ENCODE data around the gene SPINT2. TPM values are rescaled to one million over a fixed set of nuclear protein-coding genes. Genes with fewer than 3 reads are reported as not detected.

Gene SPINT2
- total RNA-seq, 1 donor from 2014 or later, result 171 TPM

GRCh38 chr19:38321646-38322196 is 57.3 kb downstream of the SPINT2 start:
- Mint-ChIP-seq H3K36me3 (ENCODE audit: low read depth, unreplicated experiment) (peaks cover 10% of the 10 kb centered on the region), H3K4me1 (ENCODE audit: low read depth, unreplicated experiment) (no peaks in the 10 kb centered on the region), H3K27ac (ENCODE audit: unreplicated experiment) (no peak overlapping the region), H3K9me3 (ENCODE audit: unreplicated experiment) (peaks cover 2% of the 10 kb centered on the region), H3K4me3 (ENCODE audit: unreplicated experiment) (no peak overlapping the region), H3K27me3 (ENCODE audit: low read depth, unreplicated experiment) (peaks cover 25% of the 10 kb centered on the region)
- H3K36me3 ChIP-seq (ENCODE audit: insufficient read depth, low read length), result no peaks in the 10 kb centered on the region
- H3K4me3 ChIP-seq (ENCODE audit: insufficient read depth, low read depth, low read length), result no peak overlapping the region
- DNase-seq (ENCODE audit: low read depth), result peak; percentile 30
- no peak overlapping the region for H3K27ac ChIP-seq (ENCODE audit: low read depth, low read length)
- H3K4me2 ChIP-seq (ENCODE audit: low read length), result no peak overlapping the region
- H3K27me3 ChIP-seq (ENCODE audit: insufficient read depth, low read length), result peaks cover 9% of the 10 kb centered on the region
- H4K20me1 ChIP-seq (ENCODE audit: insufficient read depth, low read length), result peaks cover 4% of the 10 kb centered on the region
- FAIRE-seq, result no peak
- H3K4me1 ChIP-seq (ENCODE audit: insufficient read depth, low read length), result peaks cover 11% of the 10 kb centered on the region
- no peaks in the 10 kb centered on the region for H3K9me3 ChIP-seq (ENCODE audit: insufficient read depth, low read depth, low read length)
- no peaks in the 10 kb centered on the region for H3K79me2 ChIP-seq (ENCODE audit: insufficient read depth, low read length)
- H3K9ac ChIP-seq (ENCODE audit: low read length), result no peak overlapping the region
- TF ChIP-seq EZH2 (IDR thresholded peaks at IDR 0.05; ENCODE audit: insufficient read depth, low read length), result no peak
- TF ChIP-seq, protein P1, sequence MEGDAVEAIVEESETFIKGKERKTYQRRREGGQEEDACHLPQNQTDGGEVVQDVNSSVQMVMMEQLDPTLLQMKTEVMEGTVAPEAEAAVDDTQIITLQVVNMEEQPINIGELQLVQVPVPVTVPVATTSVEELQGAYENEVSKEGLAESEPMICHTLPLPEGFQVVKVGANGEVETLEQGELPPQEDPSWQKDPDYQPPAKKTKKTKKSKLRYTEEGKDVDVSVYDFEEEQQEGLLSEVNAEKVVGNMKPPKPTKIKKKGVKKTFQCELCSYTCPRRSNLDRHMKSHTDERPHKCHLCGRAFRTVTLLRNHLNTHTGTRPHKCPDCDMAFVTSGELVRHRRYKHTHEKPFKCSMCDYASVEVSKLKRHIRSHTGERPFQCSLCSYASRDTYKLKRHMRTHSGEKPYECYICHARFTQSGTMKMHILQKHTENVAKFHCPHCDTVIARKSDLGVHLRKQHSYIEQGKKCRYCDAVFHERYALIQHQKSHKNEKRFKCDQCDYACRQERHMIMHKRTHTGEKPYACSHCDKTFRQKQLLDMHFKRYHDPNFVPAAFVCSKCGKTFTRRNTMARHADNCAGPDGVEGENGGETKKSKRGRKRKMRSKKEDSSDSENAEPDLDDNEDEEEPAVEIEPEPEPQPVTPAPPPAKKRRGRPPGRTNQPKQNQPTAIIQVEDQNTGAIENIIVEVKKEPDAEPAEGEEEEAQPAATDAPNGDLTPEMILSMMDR (IDR thresholded peaks at IDR 0.05; ENCODE audit: insufficient read depth, low read depth, low read length), result no peak
- H2AFZ ChIP-seq (ENCODE audit: low read depth, low read length), result no peak overlapping the region

GRCh38 chr19:38323291-38323690 is 58.9 kb downstream of the SPINT2 start:
- Histone ChIP-seq H3K4me3 (ENCODE audit: insufficient read depth, low read depth, low read length) (no peak overlapping the region), H3K9ac (ENCODE audit: low read length) (no peak overlapping the region), H2AFZ (ENCODE audit: low read depth, low read length) (no peak overlapping the region), H3K27ac (ENCODE audit: low read depth, low read length) (no peak overlapping the region), H3K36me3 (ENCODE audit: insufficient read depth, low read length) (no peaks in the 10 kb centered on the region), H3K4me1 (ENCODE audit: insufficient read depth, low read length) (peaks cover 11% of the 10 kb centered on the region), H3K9me3 (ENCODE audit: insufficient read depth, low read depth, low read length) (no peaks in the 10 kb centered on the region), H4K20me1 (ENCODE audit: insufficient read depth, low read length) (peaks cover 4% of the 10 kb centered on the region), H3K4me2 (ENCODE audit: low read length) (no peak overlapping the region), H3K79me2 (ENCODE audit: insufficient read depth, low read length) (no peaks in the 10 kb centered on the region), H3K27me3 (ENCODE audit: insufficient read depth, low read length) (peaks cover 9% of the 10 kb centered on the region)
- DNase-seq (ENCODE audit: low read depth) (no peak), FAIRE-seq (no peak)
- TF ChIP-seq, protein P1 (IDR thresholded peaks at IDR 0.05; ENCODE audit: insufficient read depth, low read depth, low read length), result no peak
- no peak overlapping the region for H3K4me3 Mint-ChIP-seq (ENCODE audit: unreplicated experiment)
- H3K9me3 Mint-ChIP-seq (ENCODE audit: unreplicated experiment), result peaks cover 2% of the 10 kb centered on the region
- peaks cover 15% of the 10 kb centered on the region for H3K36me3 Mint-ChIP-seq (ENCODE audit: low read depth, unreplicated experiment)
- no peaks in the 10 kb centered on the region for H3K4me1 Mint-ChIP-seq (ENCODE audit: low read depth, unreplicated experiment)
- no peak overlapping the region for H3K27ac Mint-ChIP-seq (ENCODE audit: unreplicated experiment)
- peaks cover 21% of the 10 kb centered on the region for H3K27me3 Mint-ChIP-seq (ENCODE audit: low read depth, unreplicated experiment)

- Histone ChIP-seq H3K79me2 (ENCODE audit: insufficient read depth, low read length) (no peaks in the 10 kb centered on the region), H3K4me2 (ENCODE audit: low read length) (no peak overlapping the region), H4K20me1 (ENCODE audit: insufficient read depth, low read length) (peaks cover 4% of the 10 kb centered on the region), H3K4me3 (ENCODE audit: insufficient read depth, low read depth, low read length) (no peak overlapping the region), H3K27me3 (ENCODE audit: insufficient read depth, low read length) (peaks cover 1% of the 10 kb centered on the region), H3K9ac (ENCODE audit: low read length) (no peak overlapping the region), H3K9me3 (ENCODE audit: insufficient read depth, low read depth, low read length) (no peaks in the 10 kb centered on the region), H3K36me3 (ENCODE audit: insufficient read depth, low read length) (no peaks in the 10 kb centered on the region), H3K4me1 (ENCODE audit: insufficient read depth, low read length) (peaks cover 5% of the 10 kb centered on the region), H2AFZ (ENCODE audit: low read depth, low read length) (no peak overlapping the region), H3K27ac (ENCODE audit: low read depth, low read length) (no peak overlapping the region)
- Mint-ChIP-seq H3K9me3 (ENCODE audit: unreplicated experiment) (peaks cover 2% of the 10 kb centered on the region), H3K4me1 (ENCODE audit: low read depth, unreplicated experiment) (no peaks in the 10 kb centered on the region), H3K27ac (ENCODE audit: unreplicated experiment) (no peak overlapping the region), H3K27me3 (ENCODE audit: low read depth, unreplicated experiment) (peaks cover 11% of the 10 kb centered on the region), H3K36me3 (ENCODE audit: low read depth, unreplicated experiment) (peaks cover 16% of the 10 kb centered on the region), H3K4me3 (ENCODE audit: unreplicated experiment) (no peak overlapping the region)
- no peak for TF ChIP-seq EZH2 (IDR thresholded peaks at IDR 0.05; ENCODE audit: insufficient read depth, low read length)
- TF ChIP-seq, protein P1 (IDR thresholded peaks at IDR 0.05; ENCODE audit: insufficient read depth, low read depth, low read length), result no peak
- FAIRE-seq, result no peak
- no peak for DNase-seq (ENCODE audit: low read depth)
Observed at GRCh38 chr19:38324431-38324830, 60.1 kb downstream of the SPINT2 start.
